WTC11 (cell line): Measurements from ENCODE around the gene MSANTD1. TPM values are rescaled to one million over a fixed set of nuclear protein-coding genes. Genes with fewer than 3 reads are reported as not detected.

Source experiments
- ATAC-seq: fragments of 200-7000 bp; cut with Tn5 transposase; 2 replicates; pipeline ENCODE4 v1.10.0; 2021; ENCODE audit warnings: mild to moderate bottlenecking, moderate library complexity
- CTCF ChIA-PET: fragments of 300-600 bp; sonication (Branson Sonifier 250); formaldehyde crosslinking; loops from one replicate; lab custom pipeline; 2021; ENCODE audit warnings: antibody characterized with exemption; lab: Charles Lee
- POLR2A ChIA-PET: fragments of 350-600 bp; sonication (Branson Sonifier 250); formaldehyde crosslinking; loops from one replicate; lab custom pipeline; 2021; ENCODE audit warnings: antibody characterized with exemption; lab: Charles Lee
- DNase-seq: peaks from one replicate; pipeline ENCODE4 v3.0.0; 2021; ENCODE audit warnings: low spot score
- H3K27ac Mint-ChIP-seq: 2 replicates; pipeline ENCODE4 v1.8.0; 2021; ENCODE audit warnings: mixed read lengths
- H3K27me3 Mint-ChIP-seq: 2 replicates; pipeline ENCODE4 v1.8.0; 2021; ENCODE audit warnings: low read depth, mild to moderate bottlenecking, moderate library complexity, mixed read lengths
- H3K36me3 Mint-ChIP-seq: 2 replicates; pipeline ENCODE4 v1.8.0; 2021; ENCODE audit warnings: mixed read lengths
- H3K4me1 Mint-ChIP-seq: 2 replicates; pipeline ENCODE4 v1.8.0; 2022; ENCODE audit warnings: mixed read lengths
- H3K4me3 Mint-ChIP-seq: 2 replicates; pipeline ENCODE4 v1.8.0; 2021; ENCODE audit warnings: mild to moderate bottlenecking, moderate library complexity, mixed read lengths
- H3K9me3 Mint-ChIP-seq: 2 replicates; pipeline ENCODE4 v1.8.0; 2021; ENCODE audit warnings: mixed read lengths
- ARID4B ChIP-seq: sonication (generic); formaldehyde crosslinking; IDR thresholded peaks from 2 replicates; pipeline ENCODE4 v1.8.0; 2023; ENCODE audit warnings: missing genetic modification reagents, mild to moderate bottlenecking, borderline replicate concordance
- E2F1 ChIP-seq: sonication (generic); formaldehyde crosslinking; IDR thresholded peaks from 2 replicates; pipeline ENCODE4 v1.8.0; 2022; ENCODE audit warnings: mild to moderate bottlenecking, missing genetic modification reagents
- ESRRA ChIP-seq: sonication (generic); formaldehyde crosslinking; IDR thresholded peaks from 2 replicates; pipeline ENCODE4 v1.8.1; 2022; ENCODE audit warnings: mild to moderate bottlenecking, missing genetic modification reagents, borderline replicate concordance
- FOXP1 ChIP-seq: sonication (generic); formaldehyde crosslinking; IDR thresholded peaks from 2 replicates; pipeline ENCODE4 v1.8.0; 2022; ENCODE audit warnings: missing genetic modification reagents, mild to moderate bottlenecking, moderate library complexity, borderline replicate concordance
- GRHL2 ChIP-seq: fragments of 250-450 bp; sonication (Bioruptor Pico); IDR thresholded peaks from 2 replicates; pipeline ENCODE4 v1.8.0; 2022; ENCODE audit warnings: mild to moderate bottlenecking, moderate library complexity; ENCODE audit not compliant: insufficient replicate concordance, severe bottlenecking
- NR2C2 ChIP-seq: sonication (generic); formaldehyde crosslinking; IDR thresholded peaks from 2 replicates; pipeline ENCODE4 v1.8.0; 2022; ENCODE audit warnings: mild to moderate bottlenecking, missing genetic modification reagents
- RORB ChIP-seq: fragments of 250-450 bp; sonication (Bioruptor Pico); IDR thresholded peaks from 2 replicates; pipeline ENCODE4 v1.9.0; 2021; ENCODE audit warnings: mild to moderate bottlenecking
- SOX15 ChIP-seq: fragments of 250-450 bp; sonication (Bioruptor Pico); IDR thresholded peaks from 2 replicates; pipeline ENCODE4 v1.9.0; 2021; ENCODE audit warnings: mild to moderate bottlenecking
- USF1 ChIP-seq: sonication (generic); formaldehyde crosslinking; IDR thresholded peaks from 2 replicates; pipeline ENCODE4 v1.8.0; 2022; ENCODE audit warnings: mild to moderate bottlenecking, missing genetic modification reagents
- ZNF219 ChIP-seq: sonication (generic); formaldehyde crosslinking; IDR thresholded peaks from 2 replicates; pipeline ENCODE4 v1.8.0; 2023; ENCODE audit warnings: missing genetic modification reagents, mild to moderate bottlenecking, borderline replicate concordance
- ZNF232 ChIP-seq: sonication (generic); formaldehyde crosslinking; IDR thresholded peaks from 2 replicates; pipeline ENCODE4 v1.8.0; 2022; ENCODE audit warnings: mild to moderate bottlenecking, missing genetic modification reagents
- ZNF671 ChIP-seq: fragments of 250-450 bp; sonication (Bioruptor Pico); IDR thresholded peaks from 2 replicates; pipeline ENCODE4 v1.8.0; 2021; ENCODE audit warnings: mild to moderate bottlenecking
- total RNA-seq: library from RNA; stranded (reverse); gene quantifications from 3 replicates; pipeline ENCODE4 v1.2.3, GENCODE V29; 2021
- TF ChIP-seq, protein P1 (sequence below): sonication (generic); formaldehyde crosslinking; conservative IDR thresholded peaks from 2 replicates; pipeline ENCODE4 v1.8.1; 2023; ENCODE audit warnings: mild to moderate bottlenecking, low read depth, missing genetic modification reagents, moderate library complexity
- TF ChIP-seq, protein P2 (sequence below): fragments of 250-450 bp; sonication (Bioruptor Pico); IDR thresholded peaks from 2 replicates; pipeline ENCODE4 v1.9.0; 2021; ENCODE audit warnings: mild to moderate bottlenecking
- TF ChIP-seq, protein P3 (sequence below): sonication (generic); formaldehyde crosslinking; IDR thresholded peaks from 2 replicates; pipeline ENCODE4 v1.8.1; 2023; ENCODE audit warnings: mild to moderate bottlenecking, moderate library complexity, missing genetic modification reagents

The MSANTD1 gene
- total RNA-seq, 1 experiment from 2014 or later, result 0.98 TPM

DNA sequence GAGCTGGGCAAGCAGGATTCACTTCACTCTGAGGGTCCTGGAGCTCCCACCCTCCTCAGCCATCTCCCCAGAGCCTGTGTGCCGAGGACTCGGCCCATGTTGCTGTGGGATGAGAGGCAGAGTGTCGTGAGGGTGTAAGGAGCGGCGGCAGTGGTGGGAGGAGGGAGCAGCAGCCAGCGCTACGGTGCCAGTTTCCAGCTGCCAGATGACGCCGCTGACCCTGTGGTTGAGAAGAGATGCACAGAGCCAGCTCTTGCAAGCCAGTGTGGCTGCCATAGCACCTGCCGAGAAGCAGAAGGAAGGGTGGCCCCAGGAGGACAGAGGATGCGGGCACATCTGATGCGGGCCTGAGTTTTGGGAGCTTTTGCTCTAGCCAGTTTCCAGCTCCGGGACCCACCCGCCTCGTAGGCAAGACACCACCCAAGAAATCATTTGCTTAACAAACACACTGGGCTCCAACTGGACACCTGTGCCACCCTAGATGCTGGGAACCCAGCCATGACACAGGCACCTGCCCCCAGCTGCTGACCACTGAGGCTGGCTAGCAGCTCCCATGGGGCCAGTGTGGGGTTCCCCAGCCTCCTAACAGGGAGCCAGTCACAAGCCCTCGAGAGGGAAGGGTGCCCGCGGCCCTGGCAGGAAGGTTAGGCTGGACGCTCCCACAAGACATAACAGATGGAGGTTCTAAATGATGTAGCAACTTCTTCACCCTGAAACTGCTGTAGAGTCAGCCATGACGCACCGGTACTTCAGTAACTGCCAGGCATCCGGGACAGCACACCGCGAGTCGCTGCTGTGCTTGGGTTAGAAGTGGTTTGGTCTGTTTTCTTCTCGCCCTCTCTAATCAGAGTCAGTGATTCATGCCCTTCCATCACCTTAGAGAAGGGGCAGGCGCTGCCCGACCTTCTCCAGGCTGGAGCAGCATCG lies 8.9 kb downstream of the MSANTD1 start:
- DNase-seq (peak; percentile 7), ATAC-seq (no peak)
- CTCF ChIA-PET, result interaction anchor here (0.9 to 1.4 kb wide), 3 partner anchors 11 to 208 kb away, joined by 3 to 4 read pairs (median 4); no protein-coding TSS in a partner anchor
- H3K4me1 Mint-ChIP-seq, result no peaks in the 10 kb centered on the region
- POLR2A ChIA-PET, result no interaction called here
- no peak overlapping the region for H3K4me3 Mint-ChIP-seq
- no peaks in the 10 kb centered on the region for H3K9me3 Mint-ChIP-seq
- H3K36me3 Mint-ChIP-seq, result no peaks in the 10 kb centered on the region
- H3K27ac Mint-ChIP-seq, result no peak overlapping the region
- H3K27me3 Mint-ChIP-seq, result no peaks in the 10 kb centered on the region
- TF ChIP-seq ZNF671 (CRISPR knock-in tag) (no peak), FOXP1 (CRISPR knock-in tag) (no peak), ZNF219 (CRISPR knock-in tag) (no peak), ESRRA (CRISPR knock-in tag) (no peak), ARID4B (no peak), RORB (CRISPR knock-in tag) (no peak), GRHL2 (CRISPR knock-in tag) (no peak), E2F1 (CRISPR knock-in tag) (no peak), NR2C2 (CRISPR knock-in tag) (no peak), USF1 (CRISPR knock-in tag) (no peak), ZNF232 (CRISPR knock-in tag) (no peak), SOX15 (no peak)
- TF ChIP-seq, protein P1, sequence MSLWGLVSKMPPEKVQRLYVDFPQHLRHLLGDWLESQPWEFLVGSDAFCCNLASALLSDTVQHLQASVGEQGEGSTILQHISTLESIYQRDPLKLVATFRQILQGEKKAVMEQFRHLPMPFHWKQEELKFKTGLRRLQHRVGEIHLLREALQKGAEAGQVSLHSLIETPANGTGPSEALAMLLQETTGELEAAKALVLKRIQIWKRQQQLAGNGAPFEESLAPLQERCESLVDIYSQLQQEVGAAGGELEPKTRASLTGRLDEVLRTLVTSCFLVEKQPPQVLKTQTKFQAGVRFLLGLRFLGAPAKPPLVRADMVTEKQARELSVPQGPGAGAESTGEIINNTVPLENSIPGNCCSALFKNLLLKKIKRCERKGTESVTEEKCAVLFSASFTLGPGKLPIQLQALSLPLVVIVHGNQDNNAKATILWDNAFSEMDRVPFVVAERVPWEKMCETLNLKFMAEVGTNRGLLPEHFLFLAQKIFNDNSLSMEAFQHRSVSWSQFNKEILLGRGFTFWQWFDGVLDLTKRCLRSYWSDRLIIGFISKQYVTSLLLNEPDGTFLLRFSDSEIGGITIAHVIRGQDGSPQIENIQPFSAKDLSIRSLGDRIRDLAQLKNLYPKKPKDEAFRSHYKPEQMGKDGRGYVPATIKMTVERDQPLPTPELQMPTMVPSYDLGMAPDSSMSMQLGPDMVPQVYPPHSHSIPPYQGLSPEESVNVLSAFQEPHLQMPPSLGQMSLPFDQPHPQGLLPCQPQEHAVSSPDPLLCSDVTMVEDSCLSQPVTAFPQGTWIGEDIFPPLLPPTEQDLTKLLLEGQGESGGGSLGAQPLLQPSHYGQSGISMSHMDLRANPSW (CRISPR knock-in tag), result no peak
- TF ChIP-seq, protein P2, sequence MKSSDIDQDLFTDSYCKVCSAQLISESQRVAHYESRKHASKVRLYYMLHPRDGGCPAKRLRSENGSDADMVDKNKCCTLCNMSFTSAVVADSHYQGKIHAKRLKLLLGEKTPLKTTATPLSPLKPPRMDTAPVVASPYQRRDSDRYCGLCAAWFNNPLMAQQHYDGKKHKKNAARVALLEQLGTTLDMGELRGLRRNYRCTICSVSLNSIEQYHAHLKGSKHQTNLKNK (CRISPR knock-in tag), result no peak
- TF ChIP-seq, protein P3, sequence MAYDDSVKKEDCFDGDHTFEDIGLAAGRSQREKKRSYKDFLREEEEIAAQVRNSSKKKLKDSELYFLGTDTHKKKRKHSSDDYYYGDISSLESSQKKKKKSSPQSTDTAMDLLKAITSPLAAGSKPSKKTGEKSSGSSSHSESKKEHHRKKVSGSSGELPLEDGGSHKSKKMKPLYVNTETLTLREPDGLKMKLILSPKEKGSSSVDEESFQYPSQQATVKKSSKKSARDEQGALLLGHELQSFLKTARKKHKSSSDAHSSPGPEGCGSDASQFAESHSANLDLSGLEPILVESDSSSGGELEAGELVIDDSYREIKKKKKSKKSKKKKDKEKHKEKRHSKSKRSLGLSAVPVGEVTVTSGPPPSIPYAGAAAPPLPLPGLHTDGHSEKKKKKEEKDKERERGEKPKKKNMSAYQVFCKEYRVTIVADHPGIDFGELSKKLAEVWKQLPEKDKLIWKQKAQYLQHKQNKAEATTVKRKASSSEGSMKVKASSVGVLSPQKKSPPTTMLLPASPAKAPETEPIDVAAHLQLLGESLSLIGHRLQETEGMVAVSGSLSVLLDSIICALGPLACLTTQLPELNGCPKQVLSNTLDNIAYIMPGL (CRISPR knock-in tag), result no peak
